ENCODE data around the gene CLCN1. TPM values are rescaled to one million over a fixed set of nuclear protein-coding genes. Genes with fewer than 3 reads are reported as not detected.

CLCN1 gene
- total RNA-seq, result under 1 TPM in 1 of 2 donors, not detected in 1; 0.28 TPM
- under 1 TPM; 0.06 to 0.68 TPM for polyA plus RNA-seq (ENCODE audit: insufficient read length in 2 of 2)
- long read RNA-seq, donor 1, partial matches to known transcripts, result 199 of 199 reads
- long read RNA-seq, donor 1, other reads (novel, unspliced or antisense), result 0 of 199 reads
- long read RNA-seq, donor 2, result 0 reads
- long read RNA-seq, donor 3, result 0 reads
- long read RNA-seq, donor 4, result 0 reads

GRCh38 chr7:143315776-143316175 is at the start of gene CLCN1:
Gene CLCN1 (plus strand): TSS chr7:143316111. CDS start chr7:143316213, 102 bp downstream.
- DNase-seq (ENCODE audit: low read depth in 4 of 6, low spot score in 6 of 6), result no peak
- H3K4me3 ChIP-seq (ENCODE audit: low read depth, low read length), result no peak within 1 kb of the TSS
- no peaks in the 10 kb centered on the region for H3K27me3 ChIP-seq (ENCODE audit: control insufficient read depth, insufficient read depth, low read length)
- WGBS (ENCODE audit: insufficient coverage), result 78% methylated on average over 4 of the region's 5 CpGs
- H3K9me3 ChIP-seq (ENCODE audit: control insufficient read depth, insufficient read depth, low read length), result no peaks in the 10 kb centered on the region
- H3K27ac ChIP-seq (ENCODE audit: low read depth, low read length), result no peak within 1 kb of the TSS
- H3K36me3 ChIP-seq (ENCODE audit: control insufficient read depth, insufficient read depth, low read length), result peaks cover 4% of the 10 kb centered on the region
- H3K4me1 ChIP-seq (ENCODE audit: control insufficient read depth, insufficient read depth, low read length), result no peaks in the 10 kb centered on the region

- no peak for DNase-seq (ENCODE audit: low read depth in 4 of 6, low spot score in 6 of 6)
- WGBS (ENCODE audit: insufficient coverage), result 89% methylated on average over 3 of the region's 5 CpGs
- Histone ChIP-seq H3K27me3 (ENCODE audit: control insufficient read depth, insufficient read depth, low read length) (no peaks in the 10 kb centered on the region), H3K4me1 (ENCODE audit: control insufficient read depth, insufficient read depth, low read length) (peaks cover 9% of the 10 kb centered on the region), H3K9me3 (ENCODE audit: control insufficient read depth, insufficient read depth, low read length) (no peaks in the 10 kb centered on the region), H3K27ac (ENCODE audit: low read depth, low read length) (no peak overlapping the region), H3K4me3 (ENCODE audit: low read depth, low read length) (no peak overlapping the region), H3K36me3 (ENCODE audit: control insufficient read depth, insufficient read depth, low read length) (peaks cover 24% of the 10 kb centered on the region)
These were observed 46.7 kb upstream of the CLCN1 start for GRCh38 chr7:143269251-143269650.

- no peaks in the 10 kb centered on the region for H3K4me1 ChIP-seq (ENCODE audit: control insufficient read depth, insufficient read depth, low read length)
- H3K4me3 ChIP-seq (ENCODE audit: low read depth, low read length), result no peak overlapping the region
- WGBS (ENCODE audit: insufficient coverage), result no CpG with 5 or more reads among the region's 1 CpG
- no peaks in the 10 kb centered on the region for H3K27me3 ChIP-seq (ENCODE audit: control insufficient read depth, insufficient read depth, low read length)
- DNase-seq (ENCODE audit: low read depth in 4 of 6, low spot score in 6 of 6), result no peak
- H3K9me3 ChIP-seq (ENCODE audit: control insufficient read depth, insufficient read depth, low read length), result no peaks in the 10 kb centered on the region
- no peak overlapping the region for H3K27ac ChIP-seq (ENCODE audit: low read depth, low read length)
- peaks cover 19% of the 10 kb centered on the region for H3K36me3 ChIP-seq (ENCODE audit: control insufficient read depth, insufficient read depth, low read length)
These were observed 44.7 kb upstream of the CLCN1 start for GRCh38 chr7:143271240-143271639.

GRCh38 chr7:143272871-143273270 is 43.0 kb upstream of the CLCN1 start:
- H3K9me3 ChIP-seq (ENCODE audit: control insufficient read depth, insufficient read depth, low read length), result no peaks in the 10 kb centered on the region
- no peaks in the 10 kb centered on the region for H3K27me3 ChIP-seq (ENCODE audit: control insufficient read depth, insufficient read depth, low read length)
- no peaks in the 10 kb centered on the region for H3K4me1 ChIP-seq (ENCODE audit: control insufficient read depth, insufficient read depth, low read length)
- peaks cover 13% of the 10 kb centered on the region for H3K36me3 ChIP-seq (ENCODE audit: control insufficient read depth, insufficient read depth, low read length)
- no peak overlapping the region for H3K4me3 ChIP-seq (ENCODE audit: low read depth, low read length)
- no peak for DNase-seq (ENCODE audit: low read depth in 4 of 6, low spot score in 6 of 6)
- no CpG with 5 or more reads among the region's 2 CpGs for WGBS (ENCODE audit: insufficient coverage)
- H3K27ac ChIP-seq (ENCODE audit: low read depth, low read length), result no peak overlapping the region

- Histone ChIP-seq H3K4me1 (ENCODE audit: control insufficient read depth, insufficient read depth, low read length) (no peaks in the 10 kb centered on the region), H3K27me3 (ENCODE audit: control insufficient read depth, insufficient read depth, low read length) (no peaks in the 10 kb centered on the region), H3K27ac (ENCODE audit: low read depth, low read length) (peak overlapping the region; percentile 90), H3K9me3 (ENCODE audit: control insufficient read depth, insufficient read depth, low read length) (no peaks in the 10 kb centered on the region), H3K36me3 (ENCODE audit: control insufficient read depth, insufficient read depth, low read length) (no peaks in the 10 kb centered on the region), H3K4me3 (ENCODE audit: low read depth, low read length) (no peak overlapping the region)
- DNase-seq (ENCODE audit: low read depth in 4 of 6, low spot score in 6 of 6), result peak in 3 of 6 donors; percentile 52 to 90 (median 90)
- WGBS (ENCODE audit: insufficient coverage), result 13% methylated on average over 1 of the region's 8 CpGs
These were observed 36.5 kb upstream of the CLCN1 start for GRCh38 chr7:143279186-143280098.

GRCh38 chr7:143280160-143280559 is 35.8 kb upstream of the CLCN1 start:
- no peaks in the 10 kb centered on the region for H3K36me3 ChIP-seq (ENCODE audit: control insufficient read depth, insufficient read depth, low read length)
- no CpG with 5 or more reads among the region's 1 CpG for WGBS (ENCODE audit: insufficient coverage)
- H3K9me3 ChIP-seq (ENCODE audit: control insufficient read depth, insufficient read depth, low read length), result no peaks in the 10 kb centered on the region
- peaks cover 6% of the 10 kb centered on the region for H3K4me1 ChIP-seq (ENCODE audit: control insufficient read depth, insufficient read depth, low read length)
- H3K4me3 ChIP-seq (ENCODE audit: low read depth, low read length), result no peak overlapping the region
- no peaks in the 10 kb centered on the region for H3K27me3 ChIP-seq (ENCODE audit: control insufficient read depth, insufficient read depth, low read length)
- H3K27ac ChIP-seq (ENCODE audit: low read depth, low read length), result peak overlapping the region; percentile 90
- DNase-seq (ENCODE audit: low read depth in 4 of 6, low spot score in 6 of 6), result no peak

GRCh38 chr7:143280566-143280965 is 35.3 kb upstream of the CLCN1 start:
- H3K27ac ChIP-seq (ENCODE audit: low read depth, low read length), result peak overlapping the region; percentile 90
- H3K9me3 ChIP-seq (ENCODE audit: control insufficient read depth, insufficient read depth, low read length), result no peaks in the 10 kb centered on the region
- no peak overlapping the region for H3K4me3 ChIP-seq (ENCODE audit: low read depth, low read length)
- no CpG with 5 or more reads among the region's 2 CpGs for WGBS (ENCODE audit: insufficient coverage)
- no peak for DNase-seq (ENCODE audit: low read depth in 4 of 6, low spot score in 6 of 6)
- no peaks in the 10 kb centered on the region for H3K36me3 ChIP-seq (ENCODE audit: control insufficient read depth, insufficient read depth, low read length)
- no peaks in the 10 kb centered on the region for H3K27me3 ChIP-seq (ENCODE audit: control insufficient read depth, insufficient read depth, low read length)
- peaks cover 9% of the 10 kb centered on the region for H3K4me1 ChIP-seq (ENCODE audit: control insufficient read depth, insufficient read depth, low read length)

GRCh38 chr7:143281529-143281928 is 34.4 kb upstream of the CLCN1 start:
- WGBS (ENCODE audit: insufficient coverage), result 100% methylated on average over 2 of the region's 2 CpGs
- H3K9me3 ChIP-seq (ENCODE audit: control insufficient read depth, insufficient read depth, low read length), result no peaks in the 10 kb centered on the region
- H3K27ac ChIP-seq (ENCODE audit: low read depth, low read length), result peak overlapping the region; percentile 90
- H3K27me3 ChIP-seq (ENCODE audit: control insufficient read depth, insufficient read depth, low read length), result no peaks in the 10 kb centered on the region
- no peaks in the 10 kb centered on the region for H3K36me3 ChIP-seq (ENCODE audit: control insufficient read depth, insufficient read depth, low read length)
- DNase-seq (ENCODE audit: low read depth in 4 of 6, low spot score in 6 of 6), result no peak
- peaks cover 17% of the 10 kb centered on the region for H3K4me1 ChIP-seq (ENCODE audit: control insufficient read depth, insufficient read depth, low read length)
- H3K4me3 ChIP-seq (ENCODE audit: low read depth, low read length), result no peak overlapping the region

GRCh38 chr7:143282124-143282523 is 33.8 kb upstream of the CLCN1 start:
- Histone ChIP-seq H3K4me3 (ENCODE audit: low read depth, low read length) (no peak overlapping the region), H3K27ac (ENCODE audit: low read depth, low read length) (no peak overlapping the region), H3K9me3 (ENCODE audit: control insufficient read depth, insufficient read depth, low read length) (no peaks in the 10 kb centered on the region), H3K36me3 (ENCODE audit: control insufficient read depth, insufficient read depth, low read length) (no peaks in the 10 kb centered on the region), H3K4me1 (ENCODE audit: control insufficient read depth, insufficient read depth, low read length) (peaks cover 18% of the 10 kb centered on the region), H3K27me3 (ENCODE audit: control insufficient read depth, insufficient read depth, low read length) (no peaks in the 10 kb centered on the region)
- WGBS (ENCODE audit: insufficient coverage), result 100% methylated on average over 2 of the region's 8 CpGs
- DNase-seq (ENCODE audit: low read depth in 4 of 6, low spot score in 6 of 6), result no peak

Measured in spinal cord (tissue), 10 donors.